Kidney (tissue), 14 donors: ENCODE results near the gene MYO1D. TPM values are rescaled to one million over a fixed set of nuclear protein-coding genes. Genes with fewer than 3 reads are reported as not detected.

Experiments
- DNase-seq, 5 donors: peaks; one replicate each; pipeline ENCODE4 v3.0.0-alpha.2; 2013 to 2020
- FAIRE-seq: peaks from 2 replicates; lab custom pipeline; 2012; peaks lifted over from hg19 to GRCh38; lab: Jason Lieb, UNC
- H3K27ac ChIP-seq, 2 donors: one replicate each; pipeline ENCODE4 v1.7.0; 2013; ENCODE audit warnings: low read depth in 2 of 2, low read length in 2 of 2, inconsistent platforms in 1 of 2
- H3K27me3 ChIP-seq: one replicate; pipeline ENCODE4 v1.7.1; 2013; ENCODE audit warnings: low read length, inconsistent platforms; ENCODE audit not compliant: control insufficient read depth, insufficient read depth
- H3K36me3 ChIP-seq, 3 donors: one replicate each; pipeline versions ENCODE4 v1.7.0 to v1.7.1; 2013; ENCODE audit warnings: low read length in 3 of 3, control low read depth in 1 of 3, inconsistent platforms in 1 of 3; ENCODE audit not compliant: insufficient read depth in 3 of 3, control insufficient read depth in 2 of 3
- H3K4me1 ChIP-seq, 3 donors: one replicate each; pipeline versions ENCODE4 v1.7.0 to v1.7.1; 2013; ENCODE audit warnings: low read length in 3 of 3, inconsistent platforms in 1 of 3, low read depth in 1 of 3; ENCODE audit not compliant: control insufficient read depth in 2 of 3, insufficient read depth in 2 of 3
- H3K4me3 ChIP-seq, 3 donors: one replicate each; pipeline versions ENCODE4 v1.7.0 to v1.8.1; 2013; ENCODE audit warnings: low read length in 3 of 3, control low read depth in 1 of 3, inconsistent platforms in 1 of 3
- H3K9ac ChIP-seq, 3 donors: one replicate each; pipeline versions ENCODE4 v1.7.0 to v1.7.1; 2013; ENCODE audit warnings: low read length in 3 of 3, control low read depth in 1 of 3, inconsistent platforms in 1 of 3
- H3K9me3 ChIP-seq, 3 donors: one replicate each; pipeline versions ENCODE4 v1.7.0 to v1.7.1; 2013; ENCODE audit warnings: low read length in 3 of 3, control low read depth in 1 of 3, inconsistent platforms in 1 of 3; ENCODE audit not compliant: control insufficient read depth in 2 of 3, insufficient read depth in 1 of 3
- CTCF ChIP-seq: IDR thresholded peaks from 3 replicates; pipeline ENCODE4 v1.5.1; 2012; ENCODE audit warnings: mild to moderate bottlenecking, moderate library complexity, borderline replicate concordance; ENCODE audit not compliant: insufficient read depth; ENCODE audit errors: extremely low read depth
- intact Hi-C: fragments of 100-400 bp; cut with DNase I; formaldehyde crosslinking; loops from one replicate; pipeline ENCODE4 v1.11.1; 2022
- polyA plus RNA-seq: library from polyadenylated mRNA; stranded (reverse); fragments of 350-450 nt; fragmentation: Illumina TruSeq; extraction: RNeasy Lipid Tissue Mini Kit (QIAGEN cat#74804); gene quantifications from one replicate; pipeline ENCODE4 v1.2.3, GENCODE V29; 2014; ENCODE audit warnings: low read depth, low replicate concordance; ENCODE audit not compliant: insufficient read depth
- total RNA-seq: library from RNA; stranded (reverse); fragmentation: NEBNext Ultra II Directional; extraction: Animal tissue kit (Norgen Biotek cat#: 25700); gene quantifications from one replicate; pipeline ENCODE4 v1.2.1, GENCODE V29; 2021
- donor health status: control.
- donor health status: control.
- donor health status: control.
- donor health status: control.
- donor health status: control.
- donor health status: DM: yes; HTN: yes; CAD: no.
- donor health status: Normal renal cell carcinoma (clear cell type).

The MYO1D gene
- total and polyA plus RNA-seq, 2 donors from 2014 or later = 21.1 to 99.9 TPM

- Histone ChIP-seq H3K4me3 (no peak overlapping the region), H3K27me3 (no peaks in the 10 kb centered on the region), H3K9ac (no peak overlapping the region), H3K36me3 (no peaks in the 10 kb centered on the region), H3K4me1 (no peaks in the 10 kb centered on the region), H3K9me3 (no peaks in the 10 kb centered on the region), H3K27ac (no peak overlapping the region)
- peak in 4 of 5 donors; percentile 77 to 91 (median 87) for DNase-seq
- intact Hi-C loops = loop anchor here (10.0 kb wide), 1 partner anchor 125 kb away; no protein-coding TSS in a partner anchor
- peak; percentile 77 for FAIRE-seq
- TF ChIP-seq CTCF = peak; percentile 61
Measured at GRCh38 chr17:32909787-32910369, 33.0 kb upstream of the MYO1D start.

- Histone ChIP-seq H3K27me3 (no peaks in the 10 kb centered on the region), H3K4me3 (no peak overlapping the region), H3K4me1 (no peaks in the 10 kb centered on the region), H3K9ac (no peak overlapping the region), H3K9me3 (no peaks in the 10 kb centered on the region), H3K36me3 (no peaks in the 10 kb centered on the region), H3K27ac (no peak overlapping the region)
- FAIRE-seq = no peak
- intact Hi-C loops = loop anchor here (10.0 kb wide), 1 partner anchor 123 kb away; no protein-coding TSS in a partner anchor
- no peak for TF ChIP-seq CTCF
- DNase-seq = no peak
Measured at GRCh38 chr17:32907583-32907982, 30.7 kb upstream of the MYO1D start.

- H3K4me1 ChIP-seq = no peaks in the 10 kb centered on the region
- no peaks in the 10 kb centered on the region for H3K36me3 ChIP-seq
- no peak for DNase-seq
- no peaks in the 10 kb centered on the region for H3K27me3 ChIP-seq
- no peak overlapping the region for H3K27ac ChIP-seq
- no peak for FAIRE-seq
- H3K9me3 ChIP-seq = no peaks in the 10 kb centered on the region
- no peak overlapping the region for H3K9ac ChIP-seq
- no peak overlapping the region for H3K4me3 ChIP-seq
- TF ChIP-seq CTCF = no peak
- intact Hi-C loops = loop anchor here (10.0 kb wide), 1 partner anchor 120 kb away; no protein-coding TSS in a partner anchor
Measured at GRCh38 chr17:32904891-32905290, 28.0 kb upstream of the MYO1D start.
